Erythroblast (primary cell): ENCODE measurements around the gene RAMP1.

Source experiments
- GATA1 ChIP-seq: IDR thresholded peaks from 2 replicates; pipeline ENCODE4 v1.6.1; 2011; ENCODE audit warnings: low read depth, mild to moderate bottlenecking, control low read depth, low read length, moderate library complexity
- POLR2A ChIP-seq: IDR thresholded peaks from 2 replicates; pipeline ENCODE4 v1.6.1; 2011; ENCODE audit warnings: mild to moderate bottlenecking, low read length

- TF ChIP-seq POLR2A = no peak
- TF ChIP-seq GATA1 = no peak
Observed at GRCh38 chr2:237911363-237912017, 52.1 kb downstream of the RAMP1 start.
